IMR-90 (cell line): ENCODE data around the gene C1QL1. TPM values are rescaled to one million over a fixed set of nuclear protein-coding genes. Genes with fewer than 3 reads are reported as not detected.

Experiments
- ATAC-seq: fragments of 200-7000 bp; cut with Tn5 transposase; 2 replicates; pipeline ENCODE4 v1.9.1; 2020; ENCODE audit warnings: low read depth, mild to moderate bottlenecking, moderate library complexity
- BruUV-seq: library from RNA; stranded (reverse); fragments of 400-500 nt; replicated peaks from 2 replicates; lab custom pipeline; 2021; lab: Mats Ljungman, UMichigan
- CTCF ChIA-PET: fragments of 300-600 bp; formaldehyde crosslinking; extraction: SDS; loops from one replicate; lab custom pipeline; 2021; ENCODE audit warnings: antibody characterized with exemption; lab: Yijun Ruan, JAX
- POLR2A ChIA-PET: fragments of 300-600 bp; sonication (Branson Sonifier 250); formaldehyde crosslinking; loops from one replicate; lab custom pipeline; 2022; ENCODE audit warnings: antibody characterized with exemption; ENCODE audit not compliant: unreplicated experiment; lab: Charles Lee
- DNase-seq: peaks from one replicate; pipeline ENCODE4 v3.0.0; 2013
- H2AFZ ChIP-seq: replicated peaks from 2 replicates; pipeline ENCODE3; 2013; ENCODE audit warnings: low read length, mild to moderate bottlenecking; ENCODE audit not compliant: poor library complexity
- H2AK5ac ChIP-seq: 2 replicates; pipeline ENCODE4 v1.6.1; 2013; ENCODE audit warnings: low read depth, low read length, inconsistent platforms
- H2AK9ac ChIP-seq: replicated peaks from 2 replicates; pipeline ENCODE3; 2013; ENCODE audit warnings: mild to moderate bottlenecking, low read depth, low read length, moderate library complexity; ENCODE audit not compliant: poor library complexity
- H2BK120ac ChIP-seq: 2 replicates; pipeline ENCODE4 v1.6.1; 2013; ENCODE audit warnings: low read depth, low read length, inconsistent platforms
- H2BK15ac ChIP-seq: 3 replicates; pipeline ENCODE4 v1.6.1; 2013; ENCODE audit warnings: low read depth, low read length, inconsistent platforms
- H2BK20ac ChIP-seq: 2 replicates; pipeline ENCODE4 v1.6.1; 2013; ENCODE audit warnings: low read depth, mild to moderate bottlenecking, inconsistent platforms, low read length, moderate library complexity
- H2BK5ac ChIP-seq: 2 replicates; pipeline ENCODE4 v1.6.1; 2013; ENCODE audit warnings: mild to moderate bottlenecking, low read depth, low read length, inconsistent platforms; ENCODE audit not compliant: poor library complexity, severe bottlenecking
- H3K14ac ChIP-seq: replicated peaks from 2 replicates; pipeline ENCODE4 v1.6.1; 2013; ENCODE audit warnings: low read depth, low read length, inconsistent platforms
- H3K18ac ChIP-seq: 2 replicates; pipeline ENCODE4 v1.6.1; 2013; ENCODE audit warnings: low read depth, low read length, control low read depth
- H3K23ac ChIP-seq: 2 replicates; pipeline ENCODE4 v1.6.1; 2013; ENCODE audit warnings: low read depth, low read length, inconsistent platforms
- H3K27ac ChIP-seq: 2 replicates; pipeline ENCODE4 v1.5.1; 2013; ENCODE audit warnings: mild to moderate bottlenecking, control low read depth, low read length; ENCODE audit not compliant: insufficient read depth
- H3K27me3 ChIP-seq: 2 replicates; pipeline ENCODE4 v1.6.1; 2013; ENCODE audit warnings: low read length; ENCODE audit not compliant: control insufficient read depth, insufficient read depth
- H3K36me3 ChIP-seq: 2 replicates; pipeline ENCODE4 v1.6.1; 2013; ENCODE audit warnings: low read length, mixed read lengths; ENCODE audit not compliant: control insufficient read depth, insufficient read depth
- H3K4ac ChIP-seq: 2 replicates; pipeline ENCODE4 v1.6.1; 2013; ENCODE audit warnings: low read depth, low read length, inconsistent platforms
- H3K4me1 ChIP-seq: 2 replicates; pipeline ENCODE4 v1.6.1; 2013; ENCODE audit warnings: low read length, mixed read lengths; ENCODE audit not compliant: control insufficient read depth, insufficient read depth
- H3K4me2 ChIP-seq: 2 replicates; pipeline ENCODE4 v1.6.1; 2013; ENCODE audit warnings: low read depth, mild to moderate bottlenecking, control low read depth, low read length, moderate library complexity
- H3K4me3 ChIP-seq: 2 replicates; pipeline ENCODE4 v1.5.1; 2013; ENCODE audit warnings: low read depth, mild to moderate bottlenecking, control low read depth, low read length, moderate library complexity; ENCODE audit not compliant: insufficient read depth
- H3K56ac ChIP-seq: 2 replicates; pipeline ENCODE4 v1.6.1; 2013; ENCODE audit warnings: low read length, inconsistent platforms; ENCODE audit not compliant: insufficient read depth; ENCODE audit errors: extremely low read depth
- H3K79me1 ChIP-seq, 2 experiments: 2 replicates each; pipeline ENCODE4 v1.6.1; 2013; ENCODE audit warnings: low read length in 2 of 2, inconsistent platforms in 1 of 2, low read depth in 1 of 2
- H3K9ac ChIP-seq: 2 replicates; pipeline ENCODE4 v1.6.1; 2013; ENCODE audit warnings: low read depth, low read length, control low read depth
- H3K9me1 ChIP-seq: 2 replicates; pipeline ENCODE4 v1.6.1; 2013; ENCODE audit warnings: low read length, inconsistent platforms; ENCODE audit not compliant: insufficient read depth
- H3K9me3 ChIP-seq: 2 replicates; pipeline ENCODE4 v1.6.1; 2013; ENCODE audit warnings: low read length; ENCODE audit not compliant: control insufficient read depth, insufficient read depth
- H4K20me1 ChIP-seq: 2 replicates; pipeline ENCODE4 v1.6.1; 2013; ENCODE audit warnings: low read length, inconsistent platforms; ENCODE audit not compliant: insufficient read depth
- H4K5ac ChIP-seq: 2 replicates; pipeline ENCODE4 v1.6.1; 2013; ENCODE audit warnings: mild to moderate bottlenecking, low read depth, low read length, control low read depth
- H4K8ac ChIP-seq, 2 experiments: 2 replicates each; pipeline ENCODE4 v1.6.1; 2013; ENCODE audit warnings: low read depth in 2 of 2, low read length in 2 of 2, control low read depth in 1 of 2, inconsistent platforms in 1 of 2
- H4K91ac ChIP-seq: 2 replicates; pipeline ENCODE4 v1.6.1; 2013; ENCODE audit warnings: low read depth, low read length, inconsistent platforms; ENCODE audit not compliant: insufficient read depth
- BHLHE40 ChIP-seq: fragments of 150-350 bp; IDR thresholded peaks from 2 replicates; pipeline ENCODE4 v1.6.1; 2016; ENCODE audit warnings: mild to moderate bottlenecking, low read depth, low read length
- CEBPB ChIP-seq: IDR thresholded peaks from 2 replicates; pipeline ENCODE4 v1.6.1; 2012; ENCODE audit warnings: low read depth, low read length, improper control_type of control experiment
- CHD1 ChIP-seq: IDR thresholded peaks from 2 replicates; pipeline ENCODE4 v1.6.1; 2012; ENCODE audit warnings: low read depth, low read length, improper control_type of control experiment
- CTCF ChIP-seq: conservative IDR thresholded peaks from 2 replicates; pipeline ENCODE4 v1.5.1; 2012; ENCODE audit warnings: mild to moderate bottlenecking, low read depth, low read length, improper control_type of control experiment
- FOS ChIP-seq: fragments of 150-350 bp; IDR thresholded peaks from 2 replicates; pipeline ENCODE4 v1.6.1; 2016; ENCODE audit warnings: low read depth, low read length
- MAFK ChIP-seq: IDR thresholded peaks from 2 replicates; pipeline ENCODE4 v1.6.1; 2012; ENCODE audit warnings: low read depth, low read length, improper control_type of control experiment
- MXI1 ChIP-seq: IDR thresholded peaks from 2 replicates; pipeline ENCODE4 v1.6.1; 2012; ENCODE audit warnings: low read depth, mild to moderate bottlenecking, low read length, moderate library complexity, borderline replicate concordance
- NFE2L2 ChIP-seq: fragments of 150-350 bp; IDR thresholded peaks from 2 replicates; pipeline ENCODE4 v1.6.1; 2016; ENCODE audit warnings: low read depth, mild to moderate bottlenecking, low read length
- POLR2A ChIP-seq: IDR thresholded peaks from 2 replicates; pipeline ENCODE4 v1.6.1; 2012; ENCODE audit warnings: mild to moderate bottlenecking, low read depth, low read length
- RAD21 ChIP-seq: IDR thresholded peaks from 2 replicates; pipeline ENCODE4 v1.6.1; 2012; ENCODE audit warnings: low read length, improper control_type of control experiment
- RCOR1 ChIP-seq: IDR thresholded peaks from 2 replicates; pipeline ENCODE4 v1.6.1; 2012; ENCODE audit warnings: mild to moderate bottlenecking, low read length, improper control_type of control experiment; ENCODE audit not compliant: insufficient replicate concordance
- RFX5 ChIP-seq: IDR thresholded peaks from 2 replicates; pipeline ENCODE4 v1.8.0; 2012; ENCODE audit warnings: low read depth, mild to moderate bottlenecking, low read length, moderate library complexity
- SMC3 ChIP-seq: fragments of 150-350 bp; IDR thresholded peaks from 2 replicates; pipeline ENCODE4 v1.6.1; 2016; ENCODE audit warnings: low read depth, mild to moderate bottlenecking, antibody characterized with exemption, low read length, moderate library complexity
- WGBS, 2 experiments: methylation state at CpG; one replicate each; pipeline versions ENCODE4 v1.1.5 to v1.1.7; 2013; ENCODE audit warnings: missing lambda C conversion rate in 2 of 2; ENCODE audit not compliant: insufficient read length in 1 of 2; ENCODE audit errors: extremely low coverage in 2 of 2; 5-methylcytosine and 5-hydroxymethylcytosine counted together
- dilution Hi-C: fragments of 300-500 bp; cut with HindIII; formaldehyde crosslinking; loops from one replicate; pipeline ENCODE4 v1.14.3; 2018; ENCODE audit warnings: low sequenced_read_pairs; ENCODE audit not compliant: unreplicated experiment
- in situ Hi-C: fragments of 300-500 bp; cut with MboI; formaldehyde crosslinking; loops from 3 replicates; pipeline ENCODE4 v1.14.3; 2019; ENCODE audit warnings: low sequenced_read_pairs, inconsistent platforms, mixed read lengths
- intact Hi-C: fragments of 100-400 bp; cut with micrococcal nuclease; formaldehyde crosslinking; loops from 2 replicates; pipeline ENCODE4 v1.10.0; 2022
- polyA plus RNA-seq, 3 experiments: library from polyadenylated mRNA; depleted of rRNA; stranded (reverse); fragments of >200 nt; gene quantifications; 2 replicates each; pipeline ENCODE4 v1.2.3, GENCODE V29; 2012; ENCODE audit warnings: low replicate concordance in 1 of 3
- total RNA-seq: library from RNA; depleted of rRNA; stranded (reverse); fragments of >200 nt; gene quantifications from 2 replicates; pipeline ENCODE4 v1.2.3, GENCODE V29; 2012
- TF ChIP-seq, protein P1 (sequence below): fragments of 150-350 bp; IDR thresholded peaks from 2 replicates; pipeline ENCODE4 v1.6.1; 2016; ENCODE audit warnings: low read depth, mild to moderate bottlenecking, low read length, moderate library complexity, borderline replicate concordance

The C1QL1 gene
- total and polyA plus RNA-seq, 2 of the 4 experiments (the other 2 are of a cell fraction): 0.18 to 0.84 TPM

DNA sequence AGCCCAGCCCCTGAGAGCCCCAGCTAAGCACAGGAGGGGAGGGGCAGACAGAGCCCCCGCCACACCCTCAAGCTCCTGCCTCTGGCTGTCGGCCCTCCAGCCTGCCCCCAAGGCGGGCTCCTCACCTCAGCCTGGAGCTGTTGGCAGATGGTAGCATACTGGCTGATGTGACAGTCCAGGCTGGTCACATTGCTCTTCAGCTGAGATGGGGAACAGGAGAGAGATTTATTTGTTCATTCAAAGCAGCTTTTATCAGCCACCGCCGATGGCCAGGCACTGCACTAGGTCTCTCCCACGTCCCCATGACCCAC is 35.4 kb downstream of the C1QL1 start:
- POLR2A ChIA-PET: no interaction called here
- no CpG with 5 or more reads among the region's 6 CpGs for WGBS, 2 experiments

More for the DNA sequence above, 35.4 kb downstream of the C1QL1 start:
- Histone ChIP-seq H3K4me1 (no peaks in the 10 kb centered on the region), H2BK5ac (no peak overlapping the region), H4K5ac (no peak overlapping the region), H3K4me2 (no peak overlapping the region), H3K9me1 (no peaks in the 10 kb centered on the region; the same call in 1 of the 2 replicates), H3K4me3 (no peak overlapping the region), H2AK9ac (no peak overlapping the region), H3K36me3 (peaks cover 3% of the 10 kb centered on the region), H2BK20ac (no peak overlapping the region), H4K8ac (no peak overlapping the region), H2BK120ac (no peak overlapping the region), H3K18ac (no peak overlapping the region), H3K23ac (no peak overlapping the region), H3K4ac (no peak overlapping the region), H2AK5ac (no peak overlapping the region), H3K27me3 (no peaks in the 10 kb centered on the region), H3K9me3 (no peaks in the 10 kb centered on the region), H2BK15ac (no peak overlapping the region), H3K79me1 (peaks cover 16 to 34% of the 10 kb centered on the region in 2 experiments), H3K27ac (no peak overlapping the region), H3K56ac (no peak overlapping the region), H3K9ac (no peak overlapping the region), H3K14ac (no peak overlapping the region), H2AFZ (no peak overlapping the region), H4K20me1 (no peaks in the 10 kb centered on the region; the same call in 1 of the 2 replicates), H4K91ac (no peak overlapping the region)
- DNase-seq: no peak
- intact Hi-C loops: no loop called here
- CTCF ChIA-PET: no interaction called here
- in situ Hi-C loops: no loop called here
- ATAC-seq: no peak
- no TSS peak for BruUV-seq
- no peak for TF ChIP-seq RFX5
- no peak for TF ChIP-seq CEBPB
- TF ChIP-seq, protein P1, sequence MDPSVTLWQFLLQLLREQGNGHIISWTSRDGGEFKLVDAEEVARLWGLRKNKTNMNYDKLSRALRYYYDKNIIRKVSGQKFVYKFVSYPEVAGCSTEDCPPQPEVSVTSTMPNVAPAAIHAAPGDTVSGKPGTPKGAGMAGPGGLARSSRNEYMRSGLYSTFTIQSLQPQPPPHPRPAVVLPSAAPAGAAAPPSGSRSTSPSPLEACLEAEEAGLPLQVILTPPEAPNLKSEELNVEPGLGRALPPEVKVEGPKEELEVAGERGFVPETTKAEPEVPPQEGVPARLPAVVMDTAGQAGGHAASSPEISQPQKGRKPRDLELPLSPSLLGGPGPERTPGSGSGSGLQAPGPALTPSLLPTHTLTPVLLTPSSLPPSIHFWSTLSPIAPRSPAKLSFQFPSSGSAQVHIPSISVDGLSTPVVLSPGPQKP: no peak
- no peak for TF ChIP-seq SMC3
- no peak for TF ChIP-seq RCOR1
- no peak for TF ChIP-seq RAD21
- no peak for TF ChIP-seq POLR2A
- no peak for TF ChIP-seq BHLHE40
- TF ChIP-seq CTCF: no peak
- TF ChIP-seq NFE2L2: no peak
- TF ChIP-seq FOS: no peak
- TF ChIP-seq MAFK: no peak
- TF ChIP-seq MXI1: no peak
- TF ChIP-seq CHD1: no peak
- dilution Hi-C loops: no loop called here
